GM19043 (cell line): ENCODE results near the gene REN.

Source experiments
- ATAC-seq: cut with Tn5 transposase; IDR thresholded peaks from one replicate; pipeline ENCODE4 v1.9.1; 2021; ENCODE audit warnings: low read depth; ENCODE audit not compliant: unreplicated experiment

Gene REN

GRCh38 chr1:204192046-204192445 is 25.9 kb upstream of the REN start:
- no peak for ATAC-seq

DNA sequence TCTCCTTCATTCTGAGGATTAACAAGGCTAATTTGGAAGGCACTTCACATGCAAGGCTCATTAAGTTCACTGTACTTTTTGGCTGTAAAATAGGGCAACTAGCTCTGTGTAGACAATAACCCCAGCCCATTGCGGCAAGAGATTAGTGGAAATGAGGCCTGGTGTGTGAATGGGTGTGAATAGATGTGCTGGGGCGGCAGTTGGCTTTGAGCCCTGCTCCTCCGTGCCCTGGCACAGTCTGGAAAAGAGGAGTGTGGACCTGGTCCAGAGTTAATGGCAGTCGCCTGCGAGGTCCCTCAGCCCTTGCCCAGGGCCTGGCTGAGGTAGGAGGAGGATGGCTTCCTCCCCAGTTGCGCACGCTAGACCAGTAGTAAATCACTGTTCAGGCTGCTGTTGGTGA is 25.3 kb upstream of the REN start:
- no peak for ATAC-seq

- ATAC-seq, result no peak
These were observed 24.4 kb upstream of the REN start for GRCh38 chr1:204190212-204191211.

DNA sequence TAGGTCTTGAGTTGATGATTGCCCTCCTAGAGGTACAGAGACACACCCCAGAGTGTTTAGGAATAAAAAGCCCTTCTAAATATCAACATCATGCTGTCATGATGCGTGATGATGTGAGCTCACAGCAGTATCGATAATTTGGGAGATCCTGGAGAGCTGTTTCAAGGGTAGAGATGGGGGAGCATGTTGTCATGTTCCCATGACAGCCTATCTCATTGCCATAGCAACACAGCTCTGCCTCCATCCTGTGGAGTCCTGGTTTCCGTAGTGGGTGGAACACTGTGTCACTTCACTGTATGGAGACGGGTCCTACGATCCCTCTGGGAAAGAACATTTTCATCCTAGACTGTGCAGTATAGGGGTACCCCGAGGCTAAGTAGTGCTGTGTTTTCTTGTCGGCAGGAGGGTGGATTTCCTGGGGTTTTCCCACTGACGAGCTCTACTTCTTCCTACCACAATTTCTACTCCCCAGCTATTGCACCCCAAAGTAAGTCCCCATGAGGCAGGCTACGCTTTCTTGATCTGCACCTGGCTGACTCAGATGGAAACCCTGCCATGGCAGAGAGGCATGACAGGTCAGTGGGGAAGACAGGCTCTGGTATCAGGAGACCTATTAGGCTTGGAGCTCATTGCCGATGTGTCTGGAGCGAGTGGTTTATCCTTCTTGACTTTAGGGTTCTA is 23.0 kb upstream of the REN start:
- no peak for ATAC-seq

DNA sequence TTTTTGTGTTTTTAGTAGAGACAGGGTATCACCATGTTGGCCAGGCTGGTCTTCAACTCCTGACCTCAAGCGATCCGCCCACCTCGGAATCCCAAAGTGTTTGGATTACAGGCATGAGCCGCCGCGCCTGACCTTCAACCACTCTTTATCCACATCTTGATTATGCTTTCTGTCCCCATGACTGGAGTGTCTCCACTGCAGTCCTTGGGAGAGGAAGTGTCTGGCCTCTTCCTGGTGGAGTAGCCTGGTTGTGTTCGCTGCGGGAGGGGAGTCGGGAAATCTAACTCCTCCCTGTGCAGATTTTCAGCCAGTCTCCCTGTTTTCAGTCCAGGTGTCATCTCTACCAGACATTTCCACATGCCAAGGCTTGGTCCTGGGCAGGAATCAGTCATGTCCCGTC is 20.5 kb upstream of the REN start:
- ATAC-seq, result no peak

DNA sequence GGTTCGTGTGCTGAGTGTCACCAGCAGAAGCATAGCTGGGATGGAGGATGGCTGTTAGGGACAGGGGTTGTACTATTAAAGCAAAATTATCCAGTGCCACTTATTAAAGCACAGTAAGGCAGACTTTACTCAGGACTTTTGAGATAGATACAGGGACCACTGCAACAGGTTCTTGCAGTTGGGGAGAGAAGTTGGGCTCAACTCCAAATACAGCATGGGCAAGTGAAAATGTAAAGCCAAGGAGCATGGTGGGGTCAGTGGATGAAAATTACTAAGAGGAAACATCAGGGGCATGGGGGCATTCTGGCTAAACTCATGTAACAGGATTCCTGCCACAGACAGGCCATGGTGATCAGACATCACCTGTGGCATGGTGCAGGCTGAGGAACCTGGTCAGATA is 15.0 kb upstream of the REN start:
- no peak for ATAC-seq

GRCh38 chr1:204180133-204180532 is 14.0 kb upstream of the REN start:
- ATAC-seq, result no peak

DNA sequence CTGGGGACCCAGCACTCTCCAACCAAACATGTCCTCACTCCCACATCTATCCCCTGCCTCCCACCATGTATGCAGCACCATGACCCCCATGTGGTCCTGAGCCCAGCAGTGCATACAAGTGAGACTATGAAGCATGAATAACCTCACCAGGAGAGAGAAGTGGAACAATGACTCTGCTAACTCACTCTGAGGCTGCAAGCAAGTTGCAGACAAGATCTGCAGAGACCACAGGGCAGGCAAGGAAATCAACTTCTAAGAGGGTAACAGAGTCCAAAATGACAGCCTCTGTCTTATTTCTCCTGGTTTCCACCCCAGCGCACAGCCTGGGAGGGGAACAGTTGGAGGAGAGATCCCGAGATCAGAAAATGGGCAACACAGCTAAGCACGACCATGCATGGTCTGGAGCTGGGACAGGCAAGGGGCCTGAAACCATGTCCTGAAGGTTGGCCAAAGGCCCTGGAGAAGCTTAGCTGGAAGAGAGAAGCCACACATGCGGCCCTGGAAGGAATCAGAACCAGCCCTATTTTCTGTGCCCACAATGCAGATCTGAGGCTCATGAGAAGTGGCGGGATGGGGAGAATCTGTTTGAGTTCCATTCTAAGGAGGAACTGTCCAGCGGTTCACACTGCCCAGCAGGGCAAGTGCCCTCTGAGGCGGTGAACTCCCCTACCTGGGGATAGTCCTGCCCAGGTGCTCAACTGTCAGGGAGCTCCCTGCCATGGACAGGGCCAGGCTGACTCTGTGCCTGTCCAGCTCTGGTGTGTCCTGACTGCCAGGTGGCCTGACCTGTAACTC is 12.5 kb upstream of the REN start:
- ATAC-seq, result no peak

DNA sequence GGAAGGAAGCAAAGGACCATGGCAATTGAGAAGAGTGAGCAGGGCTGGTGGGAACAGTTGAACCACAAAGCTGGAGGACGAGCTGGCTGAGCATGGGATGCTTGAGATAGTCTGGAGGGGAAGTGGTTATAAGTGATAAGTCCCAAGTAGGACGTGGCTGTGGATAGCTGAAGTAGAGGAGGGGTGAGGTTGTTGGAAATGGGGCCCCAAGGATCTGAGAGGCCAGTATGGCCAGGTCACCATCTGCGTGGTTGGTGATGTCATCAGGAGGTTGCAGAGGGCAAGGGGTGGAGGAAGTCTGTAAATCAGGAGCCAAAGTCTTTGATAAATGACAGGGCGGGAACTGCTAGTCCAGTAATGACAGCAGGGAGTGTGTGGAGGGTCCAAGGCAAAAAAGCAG is 11.0 kb upstream of the REN start:
- no peak for ATAC-seq

DNA sequence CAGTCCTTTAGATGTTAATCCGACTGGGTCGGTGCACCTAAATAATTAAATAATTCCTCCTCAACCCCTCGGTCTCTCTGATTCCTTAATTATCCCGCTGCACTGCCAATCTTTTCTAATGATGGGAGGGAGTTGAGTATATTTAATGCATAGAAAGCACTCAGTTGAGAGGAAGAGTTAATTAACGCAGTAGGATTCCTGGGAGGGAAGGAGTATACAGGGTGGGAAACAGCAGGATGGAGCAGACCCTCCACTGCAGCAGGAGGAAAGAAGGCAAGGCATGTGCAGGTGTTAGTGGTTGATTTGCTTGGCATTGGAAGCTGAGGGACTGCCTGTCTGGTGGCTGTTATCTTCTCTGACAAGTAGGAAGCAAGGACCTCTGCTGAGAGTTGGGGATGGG is 9.9 kb upstream of the REN start:
- ATAC-seq, result no peak

DNA sequence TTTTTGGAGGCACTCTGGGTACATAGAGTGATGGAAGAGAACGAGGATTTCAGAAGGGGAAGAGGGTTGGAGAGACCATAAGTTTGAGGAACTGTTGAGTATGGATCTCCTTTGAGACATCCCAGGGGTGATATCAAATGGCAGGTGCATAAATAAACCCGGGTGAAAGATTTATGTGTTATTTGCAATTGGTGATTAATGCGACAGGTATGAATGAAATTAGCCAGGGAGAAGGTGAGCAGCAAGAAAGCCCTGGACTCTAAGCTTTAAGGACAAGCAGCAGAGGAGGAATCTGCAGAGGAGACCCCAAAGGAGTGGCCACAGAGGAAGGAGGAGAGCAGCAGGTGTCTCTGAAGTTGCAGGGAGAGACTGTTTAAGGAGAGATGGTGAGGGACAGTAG is 8.8 kb upstream of the REN start:
- no peak for ATAC-seq

DNA sequence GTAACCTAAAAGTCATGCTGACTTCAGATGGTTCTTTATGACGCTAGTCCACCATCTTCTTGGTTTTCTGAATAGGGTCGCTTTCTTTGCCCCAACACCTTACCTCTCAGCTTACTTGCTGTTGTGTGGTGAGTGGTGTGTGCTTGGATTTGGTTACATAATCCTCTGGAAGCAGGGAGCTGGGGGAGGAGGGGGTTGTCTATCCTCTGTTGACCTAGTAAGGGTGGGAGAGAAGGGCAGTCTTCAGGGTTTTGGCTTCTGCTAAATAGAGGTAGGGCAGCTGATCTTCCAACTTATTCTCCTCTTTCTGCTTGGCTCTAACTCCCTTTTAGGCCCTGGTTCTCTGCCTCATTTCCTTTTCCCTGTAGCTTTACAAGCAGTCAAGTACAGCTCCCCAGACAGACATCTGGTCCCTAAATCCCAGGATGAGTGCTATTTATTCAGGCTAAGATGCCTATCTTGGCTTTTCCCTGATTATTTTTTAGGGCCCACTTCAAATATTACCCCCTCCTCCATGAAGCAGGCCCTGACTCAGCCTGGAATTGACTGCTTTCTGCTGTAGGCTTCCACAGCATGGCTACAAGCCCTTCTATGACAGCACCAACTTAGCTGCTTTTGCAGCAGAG is 6.4 kb upstream of the REN start:
- ATAC-seq, result no peak

DNA sequence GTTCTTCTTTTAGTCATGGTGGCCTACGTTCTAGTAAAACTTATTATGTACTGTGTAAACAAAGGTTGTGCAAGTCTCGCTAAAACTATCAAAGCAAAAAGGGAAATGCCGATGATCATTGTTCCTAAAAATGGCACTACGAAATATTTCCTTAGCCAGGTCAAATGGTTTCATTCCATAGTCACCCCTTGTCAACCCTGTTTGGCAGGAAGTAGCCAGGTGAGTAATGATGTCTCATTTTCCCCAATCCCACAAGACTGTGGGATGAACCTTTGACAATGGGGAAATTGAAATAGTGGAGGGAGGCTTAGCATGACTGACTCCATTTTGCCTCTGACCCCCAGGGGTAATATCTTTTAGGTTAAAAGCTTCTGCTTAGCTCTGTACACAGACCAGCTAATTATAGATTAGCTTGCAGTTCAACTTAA is 5.6 kb upstream of the REN start:
- no peak for ATAC-seq

DNA sequence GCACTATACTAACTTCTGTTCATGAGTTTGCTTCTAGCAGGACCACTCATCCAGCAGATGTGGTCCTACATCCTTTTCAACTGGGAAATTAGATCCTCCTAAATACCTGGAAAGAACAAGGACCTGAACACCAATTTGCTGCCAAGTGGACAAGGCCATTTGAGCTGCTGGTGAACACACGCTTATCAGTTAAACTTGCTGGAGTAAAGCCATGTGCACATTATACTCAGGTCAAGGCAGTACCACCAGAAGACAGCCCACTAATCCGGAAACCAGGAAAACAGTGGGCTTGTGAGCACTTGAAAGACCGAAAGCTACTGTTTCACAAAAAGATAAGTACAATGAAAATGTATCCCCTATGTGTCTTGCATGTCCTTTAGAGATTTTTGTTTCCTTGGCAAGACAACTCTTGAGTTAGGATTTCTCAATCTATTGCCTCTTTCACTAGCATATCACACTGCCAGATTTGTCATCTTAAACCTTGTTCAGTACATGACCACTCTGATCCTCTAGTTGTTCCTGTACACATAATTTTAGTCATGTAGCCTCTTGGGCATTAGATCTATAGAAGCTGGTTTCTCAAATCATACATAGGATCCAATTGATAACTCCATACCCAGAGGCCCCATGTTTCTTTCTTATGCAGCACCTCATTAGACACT is 4.5 kb upstream of the REN start:
- no peak for ATAC-seq

GRCh38 chr1:204169858-204170257 is 3.7 kb upstream of the REN start:
- ATAC-seq, result no peak

GRCh38 chr1:204167730-204168129 is 1.6 kb upstream of the REN start:
- ATAC-seq, result no peak

DNA sequence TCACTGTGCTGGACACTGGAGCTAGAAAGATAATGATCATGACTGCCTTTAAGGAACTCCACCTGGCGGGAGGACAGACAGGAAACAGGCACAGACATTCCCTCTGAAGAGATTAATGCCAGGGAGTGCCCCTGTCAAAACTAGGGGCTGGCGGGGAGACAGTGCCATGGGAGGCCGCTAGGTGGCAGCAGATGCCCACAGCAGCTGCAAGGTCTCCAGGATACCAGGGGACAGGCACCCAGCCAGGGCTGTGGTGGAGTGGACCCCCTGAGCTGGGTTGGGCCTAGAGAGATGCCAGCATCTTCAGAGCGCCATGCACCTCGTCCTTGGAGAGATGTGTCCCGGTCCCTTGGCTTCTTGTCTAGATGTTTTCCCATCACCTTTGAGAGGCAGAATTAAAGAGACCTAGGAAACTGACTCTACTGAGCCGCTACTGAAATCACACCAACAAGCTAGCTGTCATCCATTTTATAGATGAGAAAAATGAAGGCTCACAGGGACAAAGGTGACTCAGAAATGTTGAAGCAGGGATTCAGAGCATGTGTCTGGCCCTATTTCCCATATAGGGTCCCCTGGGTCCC is 3.6 kb downstream of the REN start:
- ATAC-seq, result no peak

GRCh38 chr1:204161609-204162493 is 4.3 kb downstream of the REN start:
- ATAC-seq, result no peak

DNA sequence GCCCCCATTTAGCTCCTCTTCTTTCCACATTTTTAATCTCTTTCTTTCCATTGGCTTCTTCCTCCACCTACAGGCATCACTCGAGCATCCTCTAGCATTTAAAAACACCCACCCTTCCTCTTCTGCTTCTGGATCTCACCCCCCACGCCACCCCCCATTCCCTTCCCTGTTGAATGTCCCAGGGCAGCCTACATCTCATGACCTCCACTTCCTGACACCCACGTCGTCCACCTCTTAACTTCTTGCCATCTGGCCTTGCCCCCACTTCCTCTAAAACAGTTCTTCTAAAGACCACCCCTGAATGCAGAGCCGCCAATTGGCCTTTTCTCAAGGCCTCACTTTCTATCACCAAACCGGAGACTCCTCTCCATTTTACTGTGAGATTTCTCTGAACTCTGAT is 8.2 kb downstream of the REN start:
- ATAC-seq, result no peak
